GM18909 (cell line): ENCODE data around the gene SCN8A.
"Not testable (repeated sequence)": the region's sequence is repeated elsewhere in the genome, so short reads cannot be mapped to it uniquely, and the experiment has no call there.

Experiments
- ATAC-seq: cut with Tn5 transposase; IDR thresholded peaks from one replicate; pipeline ENCODE4 v1.9.1; 2021; ENCODE audit warnings: mild to moderate bottlenecking; ENCODE audit not compliant: unreplicated experiment, poor library complexity

The SCN8A gene

DNA sequence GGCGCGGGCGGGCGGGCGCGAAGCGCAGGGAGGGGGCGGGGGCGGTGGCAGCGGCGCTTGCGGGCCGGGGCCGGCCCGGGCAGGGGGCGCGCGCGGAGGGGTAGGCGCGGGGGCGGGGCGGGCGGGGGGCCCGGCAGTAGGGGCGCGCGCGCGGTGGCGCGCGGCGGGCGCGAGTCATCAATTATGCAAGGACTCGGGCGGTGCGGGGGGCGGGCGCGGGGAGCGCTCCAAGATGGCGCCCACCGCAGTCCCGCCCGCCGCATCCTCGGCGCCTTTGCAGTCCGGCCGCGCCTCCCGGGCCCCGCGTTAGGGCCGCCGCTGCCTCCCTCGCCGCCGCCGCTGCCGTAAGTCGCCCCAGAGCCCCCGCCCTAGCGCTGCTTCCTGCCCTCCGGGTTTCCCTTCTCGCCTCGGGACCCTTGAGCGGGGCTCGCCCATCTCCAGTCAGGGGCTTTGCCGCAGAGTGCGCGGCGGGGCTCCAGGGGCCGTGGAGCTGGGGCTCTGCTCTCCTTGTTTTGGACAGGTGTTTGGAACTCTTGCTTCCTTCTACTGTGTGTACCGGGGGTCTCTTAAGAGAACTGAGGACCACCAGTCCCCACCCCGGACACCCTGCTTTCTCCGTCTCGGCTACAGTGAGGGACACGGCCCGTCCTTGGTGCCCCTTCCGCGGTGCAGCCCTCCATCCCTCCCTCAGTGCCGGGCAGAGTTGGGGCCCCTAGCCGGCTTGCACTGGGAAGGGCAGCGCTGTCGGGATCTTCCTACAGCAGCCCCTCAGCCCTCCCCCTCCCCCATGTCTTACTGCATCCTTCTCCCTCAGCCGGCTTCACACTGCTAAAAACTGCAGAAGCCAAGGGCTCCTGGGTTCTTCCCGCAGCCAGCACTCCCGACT lies at the start of gene SCN8A:
Gene SCN8A (plus strand): TSS at position 218 of the 886 bp plus-strand sequence. CDS start 71,585 bp downstream, outside the sequence.
- peak; percentile 33 for ATAC-seq

DNA sequence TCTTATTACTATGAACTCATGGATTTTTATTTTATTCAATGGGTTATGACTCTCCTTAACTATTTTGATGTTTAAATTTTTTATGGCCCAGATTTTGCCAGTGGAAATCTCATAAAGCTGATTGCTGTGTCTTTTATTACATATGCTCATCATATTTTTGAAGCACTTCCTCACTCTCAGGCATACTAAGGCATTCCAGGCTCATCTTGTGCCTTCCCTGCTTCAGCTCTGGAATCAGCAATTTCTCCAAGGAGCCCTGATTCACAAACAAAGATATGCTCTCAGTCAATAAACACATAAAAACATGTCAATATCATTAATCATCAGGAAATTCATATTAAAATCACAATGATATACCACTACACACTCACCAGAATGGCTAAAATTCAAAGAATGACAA lies 44.9 kb upstream of the SCN8A start:
- ATAC-seq = no peak

DNA sequence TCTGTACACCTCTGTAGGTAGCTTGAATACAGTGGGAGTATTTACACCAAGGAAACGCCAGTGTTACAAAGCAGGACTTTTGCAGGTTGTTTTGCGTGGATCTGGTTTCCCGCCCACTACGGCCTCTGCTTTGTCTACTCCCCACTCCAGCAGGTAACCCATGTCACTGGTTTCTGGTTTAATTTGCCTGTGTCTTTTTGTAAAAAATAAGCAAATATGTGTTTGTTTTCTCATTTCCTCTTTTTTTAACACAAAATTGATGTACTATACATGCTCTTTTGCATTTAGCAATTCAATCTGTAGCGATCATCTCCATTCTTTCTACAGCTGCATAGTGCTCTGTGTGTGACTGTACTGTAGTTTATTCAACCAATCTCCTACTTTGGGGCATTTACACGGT lies 43.4 kb upstream of the SCN8A start:
- ATAC-seq = no peak

DNA sequence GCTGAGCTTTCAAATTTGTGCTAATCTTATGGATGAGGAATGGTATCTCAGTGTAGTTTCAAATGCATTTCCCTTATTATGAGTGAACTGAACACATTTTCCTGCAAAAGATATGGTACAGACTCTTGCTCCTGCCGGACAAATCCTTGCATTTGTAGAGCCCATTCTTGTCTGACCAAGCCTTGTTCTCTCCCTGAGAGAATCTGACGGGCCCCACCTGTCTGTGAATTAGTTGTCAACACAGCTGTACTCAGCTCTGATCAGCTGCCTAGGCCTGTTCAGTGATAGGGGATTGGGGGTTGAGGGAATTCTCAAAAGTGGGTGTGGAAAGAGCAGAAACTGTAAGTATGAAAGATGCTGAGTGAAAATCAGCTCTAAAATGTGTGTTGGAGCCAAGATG lies 42.8 kb upstream of the SCN8A start:
- no peak for ATAC-seq

DNA sequence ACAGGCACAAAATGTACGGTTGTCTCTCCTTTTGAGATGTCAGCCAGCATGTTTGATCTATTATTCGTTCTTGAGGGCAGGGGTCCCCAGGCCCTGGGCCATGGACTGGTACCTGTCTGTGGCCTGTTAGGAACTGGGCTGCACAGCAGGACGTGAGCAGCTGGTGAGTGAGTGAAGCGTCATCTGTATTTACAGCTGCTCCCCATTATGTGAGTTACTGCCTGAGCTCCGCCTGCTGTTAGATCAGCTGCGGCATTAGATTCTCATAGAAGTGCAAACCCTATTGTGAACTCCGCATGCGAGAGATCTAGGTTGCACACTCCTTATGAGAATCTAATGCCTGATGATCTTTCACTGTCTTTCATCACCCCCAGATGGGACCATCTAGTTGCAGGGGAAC lies 41.4 kb upstream of the SCN8A start:
- ATAC-seq = no peak

DNA sequence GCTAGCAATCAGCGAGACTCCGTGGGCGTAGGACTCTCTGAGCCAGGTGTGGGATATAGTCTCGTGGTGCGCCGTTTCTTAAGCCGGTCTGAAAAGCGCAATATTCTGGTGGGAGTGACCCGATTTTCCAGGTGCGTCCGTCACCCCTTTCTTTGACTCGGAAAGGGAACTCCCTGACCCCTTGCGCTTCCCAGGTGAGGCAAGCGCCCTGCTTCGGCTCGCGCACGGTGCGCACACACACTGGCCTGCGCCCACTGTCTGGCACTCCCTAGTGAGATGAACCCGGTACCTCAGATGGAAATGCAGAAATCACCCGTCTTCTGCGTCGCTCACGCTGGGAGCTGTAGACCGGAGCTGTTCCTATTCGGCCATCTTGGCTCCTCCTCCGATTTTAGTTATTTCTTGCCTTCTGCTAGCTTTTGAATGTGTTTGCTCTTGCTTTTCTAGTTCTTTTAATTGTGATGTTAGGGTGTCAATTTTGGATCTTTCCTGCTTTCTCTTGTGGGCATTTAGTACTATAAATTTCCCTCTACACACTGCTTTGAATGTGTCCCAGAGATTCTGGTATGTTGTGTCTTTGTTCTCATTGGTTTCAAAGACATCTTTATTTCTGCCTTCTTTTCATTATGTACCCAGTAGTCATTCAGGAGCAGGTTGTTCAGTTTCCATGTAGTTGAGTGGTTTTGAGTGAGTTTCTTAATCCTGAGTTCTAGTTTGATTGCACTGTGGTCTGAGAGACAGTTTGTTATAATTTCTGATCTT lies 22.6 kb upstream of the SCN8A start:
- ATAC-seq = not testable (repeated sequence)

DNA sequence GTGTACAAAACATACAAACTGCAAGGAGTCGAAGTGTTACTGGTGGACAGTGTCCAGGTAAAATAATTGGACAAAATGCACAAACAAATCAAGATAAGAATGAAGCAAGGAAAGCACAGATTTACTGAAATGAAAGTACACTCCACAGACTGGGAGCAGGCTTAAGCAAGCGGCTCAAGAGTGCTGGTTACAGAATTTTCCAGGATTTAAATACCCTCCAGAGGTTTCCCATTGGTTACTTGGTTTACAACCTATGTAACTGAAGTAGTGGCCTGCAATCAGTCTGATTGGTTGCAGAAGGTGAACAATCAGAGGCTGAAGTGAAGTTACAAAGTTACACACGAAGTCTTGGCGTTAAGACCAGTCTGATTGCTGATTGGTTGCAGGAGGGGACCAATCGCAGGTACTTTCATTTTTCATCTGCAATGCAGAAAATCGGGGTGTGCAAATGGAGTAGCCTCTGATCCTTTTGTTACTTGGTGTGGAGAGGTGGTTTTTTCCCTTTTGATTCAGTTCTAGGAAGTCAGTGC lies 11.6 kb upstream of the SCN8A start:
- no peak for ATAC-seq

DNA sequence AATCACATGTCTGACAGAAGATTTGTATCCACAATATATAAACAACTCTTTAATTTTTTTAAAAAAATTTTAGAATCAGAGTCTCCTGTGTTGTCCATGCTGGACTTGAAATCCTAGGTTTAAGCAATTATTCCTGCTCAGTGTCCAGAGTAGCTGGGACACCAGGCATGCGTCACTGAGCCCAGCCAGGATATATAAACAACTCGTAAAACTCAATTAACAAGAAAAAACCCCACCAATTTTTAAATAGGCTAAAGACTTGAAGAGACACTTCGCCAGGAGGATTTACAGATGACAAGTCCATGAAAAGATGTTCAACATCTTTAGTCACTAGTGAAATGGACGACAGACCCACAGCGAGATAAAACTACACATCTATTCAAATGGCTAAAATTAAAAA lies 2.0 kb upstream of the SCN8A start:
- no peak for ATAC-seq

DNA sequence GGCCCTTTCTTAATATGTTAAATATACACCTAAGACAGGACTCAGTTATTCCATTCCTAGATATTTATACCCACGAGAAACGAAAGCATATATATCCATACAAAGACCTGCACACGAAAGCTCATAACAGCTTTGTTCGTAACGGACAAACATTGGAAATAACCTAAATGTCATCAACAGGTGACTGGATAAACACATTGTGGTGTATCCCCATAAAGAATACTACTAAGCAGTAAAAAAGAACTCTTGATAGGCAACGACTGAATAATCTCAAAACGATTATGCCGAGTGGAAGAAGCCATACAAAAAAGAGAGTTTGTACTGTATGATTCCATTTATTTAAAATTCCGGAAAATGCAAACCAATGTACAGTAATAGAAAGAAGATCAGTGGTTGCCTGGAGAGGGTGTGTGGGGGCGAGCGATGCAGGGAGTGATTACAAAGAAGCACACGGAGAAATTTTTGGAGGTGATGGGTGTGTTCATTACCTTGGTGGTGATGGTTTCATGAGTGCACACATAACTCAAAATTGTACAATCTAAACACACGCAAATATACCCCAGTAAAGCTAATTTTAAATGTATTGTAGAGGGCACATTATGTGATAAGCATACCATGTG lies 1.4 kb upstream of the SCN8A start:
- no peak for ATAC-seq

DNA sequence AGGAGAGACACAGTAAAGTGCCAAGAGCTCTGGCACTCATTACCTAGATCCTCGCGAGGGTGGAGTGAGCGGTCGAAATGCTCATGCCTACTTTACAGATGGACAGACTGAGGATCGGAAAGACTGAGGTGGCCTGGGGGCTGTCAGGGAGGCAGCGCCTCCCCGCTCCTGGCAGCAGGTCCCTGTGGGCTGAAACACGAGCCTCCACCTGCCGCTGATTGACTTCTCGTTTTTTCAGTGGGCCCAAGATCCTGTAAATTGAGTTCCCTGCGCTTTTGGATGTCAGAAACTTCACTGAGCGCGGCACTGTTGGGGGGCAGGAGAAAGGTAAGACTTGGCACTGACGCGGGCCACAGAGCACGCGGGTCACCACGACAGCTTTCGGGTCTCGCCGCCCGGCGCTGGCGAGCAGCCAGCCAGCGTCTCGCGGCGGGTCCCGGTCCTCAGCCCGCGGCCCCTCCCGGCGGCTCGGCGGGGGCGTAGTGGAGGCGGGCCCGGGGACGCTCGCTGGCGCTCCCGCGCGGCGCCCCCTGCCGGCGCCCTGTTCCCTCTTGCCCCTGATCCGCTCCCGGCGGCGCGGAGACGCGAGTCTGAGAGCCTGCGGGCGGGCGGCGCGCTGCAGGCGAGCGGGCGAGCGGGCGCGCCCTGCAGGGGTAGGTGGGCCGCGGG lies 552 bp upstream of the SCN8A start:
- ATAC-seq = peak; percentile 71

DNA sequence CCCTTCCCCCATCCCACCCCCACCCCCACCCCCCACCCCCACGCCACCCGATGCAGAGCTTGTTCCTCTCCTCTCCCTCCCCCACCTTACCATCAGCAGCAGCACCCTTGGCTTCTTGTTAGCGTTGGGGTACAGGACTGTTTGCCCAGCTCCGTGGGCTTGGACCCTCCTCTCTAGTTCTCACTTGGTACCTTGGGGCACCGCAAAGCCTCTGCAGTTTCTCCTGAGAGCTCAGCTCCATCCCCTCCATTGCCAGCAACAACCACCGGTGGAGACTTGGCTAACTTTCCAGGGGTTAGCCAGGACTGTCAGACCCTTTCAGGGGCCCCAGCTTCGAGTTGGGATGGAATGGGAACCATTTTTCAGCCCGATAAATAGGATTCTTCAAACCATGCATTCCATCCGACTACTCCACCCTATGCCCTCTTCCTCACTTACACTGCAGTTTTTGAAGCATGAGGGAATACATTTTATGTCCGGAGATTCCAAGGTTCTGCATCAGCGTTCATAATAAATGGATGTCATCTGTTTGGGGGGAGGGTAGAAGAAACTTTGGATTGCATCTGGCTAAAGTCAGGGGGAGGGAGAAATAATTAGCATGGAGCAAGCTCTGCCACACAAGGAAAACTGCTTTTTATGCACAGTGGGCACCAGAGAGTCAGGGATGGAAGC lies 1.1 kb downstream of the SCN8A start:
- no peak for ATAC-seq

DNA sequence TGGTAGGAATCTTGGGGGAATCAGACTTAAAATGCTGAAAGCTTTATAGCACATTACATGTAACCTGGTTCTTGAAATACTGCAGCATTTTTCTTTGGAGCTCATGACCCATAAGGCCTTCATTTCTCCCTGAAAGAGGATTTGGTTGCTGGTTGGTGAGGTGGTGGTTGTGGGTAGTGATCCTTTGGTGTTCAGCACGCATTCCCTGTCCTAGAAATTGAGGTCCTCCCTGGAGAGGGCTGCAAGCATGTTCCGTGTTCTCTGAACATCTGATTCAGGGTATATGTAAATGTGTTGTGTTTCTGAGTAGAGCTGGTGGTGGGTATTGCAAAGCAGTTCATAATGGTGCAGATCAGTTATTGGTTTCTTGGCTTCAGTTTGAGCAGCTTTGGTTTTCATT lies 2.0 kb downstream of the SCN8A start:
- ATAC-seq = no peak

DNA sequence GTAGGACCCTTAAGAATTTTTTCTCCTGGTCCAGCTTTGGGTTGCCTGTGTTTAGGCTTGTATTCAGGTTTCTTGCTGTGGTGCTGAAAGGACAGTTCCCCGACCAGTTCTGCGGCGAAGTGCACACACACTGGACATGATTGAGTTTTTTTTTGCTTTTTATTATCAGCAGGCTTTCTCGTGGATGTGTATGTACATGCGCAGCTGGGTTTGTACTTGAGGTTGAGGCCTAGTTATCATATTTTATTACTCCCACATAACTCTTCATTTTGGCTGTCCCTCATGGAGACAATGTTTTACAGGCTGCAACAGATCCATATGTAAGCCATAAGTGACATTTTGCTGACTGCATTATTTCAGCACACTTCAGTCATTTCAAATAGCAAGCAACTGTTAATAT lies 2.5 kb downstream of the SCN8A start:
- no peak for ATAC-seq

DNA sequence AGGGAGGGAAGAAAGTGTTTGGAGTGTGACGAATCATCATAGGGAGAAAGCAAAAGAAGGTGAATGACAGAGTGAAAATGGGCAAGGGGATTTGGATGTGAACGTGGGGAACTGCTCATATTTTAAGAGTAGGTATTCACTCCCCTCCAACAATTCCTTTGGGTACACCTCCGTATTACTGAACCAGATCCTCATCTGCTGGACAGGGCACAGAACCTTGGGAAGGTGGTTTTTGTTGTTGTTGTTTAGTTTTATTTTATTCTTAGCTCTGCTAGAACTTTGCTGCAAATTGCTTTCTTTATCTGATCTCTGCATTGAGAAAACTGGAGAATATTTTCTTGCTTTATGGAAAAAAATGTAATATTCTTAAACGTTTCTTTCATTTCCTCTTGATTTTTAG lies 7.1 kb downstream of the SCN8A start:
- ATAC-seq = no peak

DNA sequence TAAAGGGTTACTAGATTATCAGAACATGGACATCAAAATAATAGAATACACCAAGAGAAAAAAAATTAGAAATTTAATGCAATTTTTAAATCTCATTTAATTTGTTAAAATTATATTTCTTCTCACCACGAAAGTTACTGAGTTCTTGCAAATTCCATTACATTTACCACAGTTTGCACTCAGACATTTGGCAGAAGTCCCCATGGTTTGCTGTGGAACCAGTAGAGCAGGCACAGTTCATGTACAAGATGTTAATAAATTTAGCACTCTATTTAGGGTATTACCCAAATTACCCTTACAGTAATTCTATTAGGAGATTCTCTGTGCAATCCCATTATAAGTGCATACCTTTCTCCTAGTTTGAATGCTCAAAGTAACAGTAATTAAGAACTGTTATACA lies 9.7 kb downstream of the SCN8A start:
- no peak for ATAC-seq

DNA sequence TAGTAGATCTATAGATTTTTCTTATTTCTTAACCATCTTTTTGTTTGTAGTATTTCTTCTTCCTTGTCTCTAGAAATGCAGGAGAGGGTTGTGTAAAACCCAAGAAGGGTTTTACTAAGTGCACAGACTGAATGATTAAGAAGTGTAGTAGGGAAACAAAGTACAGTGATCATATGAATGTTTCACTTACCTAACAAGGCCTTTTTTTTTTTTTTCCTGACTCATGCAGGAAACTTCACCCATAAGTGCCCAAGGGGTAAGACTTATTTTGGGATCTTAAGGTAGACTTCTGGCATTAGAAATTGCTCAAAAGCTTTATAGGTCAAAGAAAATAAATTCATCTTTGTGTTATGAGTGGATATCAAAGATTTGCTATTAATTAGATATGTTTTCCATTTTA lies 10.2 kb downstream of the SCN8A start:
- ATAC-seq = no peak

DNA sequence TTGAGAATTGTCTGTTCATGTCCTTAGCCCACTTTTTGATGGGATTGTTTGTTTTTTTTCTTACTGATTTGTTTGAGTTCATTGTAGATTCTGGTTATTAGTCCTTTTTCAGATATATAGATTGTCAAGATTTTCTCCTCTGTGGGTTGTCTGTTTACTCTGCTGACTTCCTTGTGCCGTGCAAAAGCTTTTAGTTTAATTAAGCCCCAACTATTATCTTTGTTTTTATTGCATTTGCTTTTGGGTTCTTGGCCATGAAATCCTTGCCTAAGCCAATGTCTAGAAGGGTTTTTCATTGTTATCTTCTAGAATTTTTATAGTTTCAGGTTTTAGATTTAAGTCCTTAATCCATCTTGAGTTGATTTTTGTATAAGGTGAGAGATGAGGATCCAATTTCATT lies 14.9 kb downstream of the SCN8A start:
- not testable (repeated sequence) for ATAC-seq

DNA sequence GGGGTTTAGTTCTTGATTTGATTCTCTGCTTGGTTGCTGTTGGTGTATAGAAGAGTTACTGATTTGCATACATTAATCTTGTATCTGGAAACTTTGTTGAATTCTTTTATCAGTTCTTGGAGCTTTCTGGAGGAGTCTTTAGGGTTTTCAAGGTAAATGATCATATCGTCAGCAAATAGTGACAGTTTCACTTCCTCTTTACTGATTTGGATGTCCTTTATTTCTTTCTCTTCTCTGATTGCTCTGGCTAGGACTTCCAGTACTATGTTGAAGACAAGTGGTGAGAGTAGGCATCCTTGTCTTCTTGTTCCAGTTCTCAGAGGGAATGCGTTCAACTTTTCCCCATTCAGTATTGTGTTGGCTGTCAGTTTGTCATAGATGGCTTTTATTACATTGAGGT lies 16.2 kb downstream of the SCN8A start:
- ATAC-seq = not testable (repeated sequence)

DNA sequence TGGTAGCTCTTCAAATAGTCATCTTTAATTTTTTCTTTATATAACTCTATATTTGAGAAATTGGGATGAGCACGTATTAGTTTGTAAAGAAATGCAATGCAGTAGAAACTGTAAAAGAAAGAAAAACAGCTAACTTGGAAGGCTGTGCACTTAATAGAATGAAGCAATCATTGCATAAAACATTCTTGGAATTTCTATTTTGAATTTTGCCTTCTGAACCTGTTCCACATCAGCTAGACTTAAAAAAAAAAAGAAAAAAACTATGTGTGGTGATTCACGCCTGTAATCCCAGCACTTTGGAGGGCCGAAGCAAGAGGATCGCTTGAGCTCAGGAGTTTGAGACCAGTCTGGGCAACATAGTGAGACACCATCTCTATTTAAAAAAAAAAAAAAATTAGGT lies 29.4 kb downstream of the SCN8A start:
- ATAC-seq = no peak
